DND-41 (cell line): ENCODE results near the gene RASGRP3.

ENCODE experiments used
- ATAC-seq: fragments of 200-7000 bp; cut with Tn5 transposase; 3 replicates; pipeline ENCODE4 v1.9.1; 2021; ENCODE audit warnings: low read depth; ENCODE audit not compliant: insufficient read depth
- DNase-seq: peaks from one replicate; pipeline ENCODE4 v3.0.0-alpha.2; 2020
- H2AFZ ChIP-seq: 2 replicates; pipeline ENCODE4 v1.6.0; 2012; ENCODE audit warnings: low read depth, low read length
- H3K27ac ChIP-seq: 2 replicates; pipeline ENCODE4 v1.5.1; 2012; ENCODE audit warnings: low read length, inconsistent platforms
- H3K27me3 ChIP-seq: fragments of 200-600 bp; sonication (generic); 2 replicates; pipeline ENCODE4 v1.6.0; 2012; ENCODE audit warnings: low read length, mild to moderate bottlenecking, inconsistent platforms; ENCODE audit not compliant: insufficient read depth, poor library complexity
- H3K36me3 ChIP-seq: 2 replicates; pipeline ENCODE4 v1.5.1; 2012; ENCODE audit warnings: low read length, inconsistent platforms; ENCODE audit not compliant: insufficient read depth
- H3K4me1 ChIP-seq: 2 replicates; pipeline ENCODE4 v1.5.1; 2012; ENCODE audit warnings: mild to moderate bottlenecking, low read length; ENCODE audit not compliant: insufficient read depth
- H3K4me2 ChIP-seq: 2 replicates; pipeline ENCODE4 v1.6.0; 2012; ENCODE audit warnings: mild to moderate bottlenecking, moderate library complexity, low read length, inconsistent platforms; ENCODE audit not compliant: insufficient read depth
- H3K4me3 ChIP-seq, 2 experiments: fragments of 200-600 bp in 1 of 2; shearing (Covaris generic) in 1 of 2; 2 replicates each; pipeline ENCODE4 v1.5.1; 2012 to 2016; ENCODE audit warnings: inconsistent platforms in 2 of 2, low read length in 2 of 2, mild to moderate bottlenecking in 2 of 2, low read depth in 1 of 2, moderate library complexity in 1 of 2
- H3K79me2 ChIP-seq: 2 replicates; pipeline ENCODE4 v1.6.0; 2012; ENCODE audit warnings: low read length, inconsistent platforms; ENCODE audit not compliant: insufficient read depth
- H3K9ac ChIP-seq: 2 replicates; pipeline ENCODE4 v1.6.0; 2012; ENCODE audit warnings: low read depth, mild to moderate bottlenecking, inconsistent platforms, low read length, moderate library complexity
- H3K9me3 ChIP-seq: 2 replicates; pipeline ENCODE4 v1.5.1; 2012; ENCODE audit warnings: low read length, moderate library complexity, mild to moderate bottlenecking, inconsistent platforms; ENCODE audit not compliant: insufficient read depth, severe bottlenecking
- H4K20me1 ChIP-seq: 2 replicates; pipeline ENCODE4 v1.6.0; 2012; ENCODE audit warnings: low read length; ENCODE audit not compliant: insufficient read depth
- EZH2 ChIP-seq: IDR thresholded peaks from 3 replicates; pipeline ENCODE4 v1.6.1; 2012; ENCODE audit warnings: borderline replicate concordance, low read depth, mild to moderate bottlenecking, moderate library complexity, low read length, inconsistent platforms; ENCODE audit not compliant: severe bottlenecking
- TF ChIP-seq, protein P1 (sequence below): IDR thresholded peaks from 2 replicates; pipeline ENCODE4 v1.5.1; 2012; ENCODE audit warnings: borderline replicate concordance, low read length, moderate library complexity, mild to moderate bottlenecking; ENCODE audit not compliant: poor library complexity, severe bottlenecking; ENCODE audit errors: extremely low read depth

The RASGRP3 gene

DNA sequence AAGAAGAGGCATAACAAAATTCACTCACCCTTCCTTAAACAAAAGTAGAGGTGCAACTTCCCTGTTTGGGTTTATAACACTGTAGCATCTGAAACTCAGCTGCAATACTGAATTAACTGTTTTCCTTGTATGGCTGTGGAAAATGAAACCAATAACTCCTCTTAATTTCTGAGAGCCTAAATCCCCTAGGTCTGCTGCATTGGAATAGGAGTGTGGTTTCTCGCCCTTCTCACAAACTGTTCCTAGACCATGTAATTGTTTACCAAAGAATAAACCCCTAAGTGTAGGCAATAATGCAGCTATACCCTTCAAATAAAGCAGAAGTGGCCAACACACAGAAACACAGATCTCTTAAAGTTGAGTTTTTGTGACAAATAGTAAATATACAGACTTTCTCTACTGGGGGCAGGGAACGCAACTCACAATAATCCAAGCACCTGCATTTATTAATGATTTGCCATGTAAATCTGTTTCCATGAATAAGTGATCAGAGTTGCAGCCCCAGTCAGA is 52.0 kb downstream of the RASGRP3 start:
- ATAC-seq: no peak
- Histone ChIP-seq H3K4me3 (no peak overlapping the region), H3K27me3 (no peaks in the 10 kb centered on the region), H3K79me2 (no peaks in the 10 kb centered on the region), H3K36me3 (no peaks in the 10 kb centered on the region), H3K27ac (no peak overlapping the region), H2AFZ (no peak overlapping the region), H3K4me1 (no peaks in the 10 kb centered on the region), H3K9ac (no peak overlapping the region), H3K9me3 (no peaks in the 10 kb centered on the region), H4K20me1 (no peaks in the 10 kb centered on the region), H3K4me2 (no peak overlapping the region)
- TF ChIP-seq EZH2: no peak
- TF ChIP-seq, protein P1, sequence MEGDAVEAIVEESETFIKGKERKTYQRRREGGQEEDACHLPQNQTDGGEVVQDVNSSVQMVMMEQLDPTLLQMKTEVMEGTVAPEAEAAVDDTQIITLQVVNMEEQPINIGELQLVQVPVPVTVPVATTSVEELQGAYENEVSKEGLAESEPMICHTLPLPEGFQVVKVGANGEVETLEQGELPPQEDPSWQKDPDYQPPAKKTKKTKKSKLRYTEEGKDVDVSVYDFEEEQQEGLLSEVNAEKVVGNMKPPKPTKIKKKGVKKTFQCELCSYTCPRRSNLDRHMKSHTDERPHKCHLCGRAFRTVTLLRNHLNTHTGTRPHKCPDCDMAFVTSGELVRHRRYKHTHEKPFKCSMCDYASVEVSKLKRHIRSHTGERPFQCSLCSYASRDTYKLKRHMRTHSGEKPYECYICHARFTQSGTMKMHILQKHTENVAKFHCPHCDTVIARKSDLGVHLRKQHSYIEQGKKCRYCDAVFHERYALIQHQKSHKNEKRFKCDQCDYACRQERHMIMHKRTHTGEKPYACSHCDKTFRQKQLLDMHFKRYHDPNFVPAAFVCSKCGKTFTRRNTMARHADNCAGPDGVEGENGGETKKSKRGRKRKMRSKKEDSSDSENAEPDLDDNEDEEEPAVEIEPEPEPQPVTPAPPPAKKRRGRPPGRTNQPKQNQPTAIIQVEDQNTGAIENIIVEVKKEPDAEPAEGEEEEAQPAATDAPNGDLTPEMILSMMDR: no peak
- no peak for DNase-seq

DNA sequence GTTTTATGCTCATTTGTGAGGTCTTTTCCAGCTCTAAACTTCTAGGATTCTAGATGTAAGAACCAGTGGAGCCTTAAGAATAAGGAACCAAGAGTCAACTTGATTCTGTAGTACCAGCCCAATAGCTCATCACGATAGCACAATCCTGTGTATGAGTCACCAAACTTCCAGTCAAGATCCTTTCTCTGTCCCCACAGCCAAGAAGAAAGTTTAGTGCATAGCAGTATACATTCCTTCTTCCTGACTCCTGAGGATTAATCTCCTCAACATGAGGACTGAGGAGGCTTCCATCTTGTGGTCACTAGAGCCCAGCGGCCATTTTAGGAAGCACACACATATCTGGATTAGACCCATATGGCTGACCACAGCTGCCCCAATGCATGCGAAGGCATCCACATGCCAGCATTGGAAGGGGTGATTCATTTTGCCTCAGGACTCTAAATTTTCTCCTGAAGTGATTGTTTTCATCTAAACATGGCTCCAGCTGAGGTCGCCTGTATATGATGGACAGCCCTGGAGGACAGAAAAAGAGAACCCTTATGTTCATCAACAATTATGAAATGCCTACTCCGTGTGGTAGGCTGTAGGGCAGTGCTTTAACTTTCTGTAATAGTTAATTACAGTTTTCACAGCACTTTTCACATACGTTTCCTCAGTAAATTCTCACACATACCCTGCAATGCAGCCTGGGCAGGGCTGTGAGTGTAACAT is 53.5 kb downstream of the RASGRP3 start:
- Histone ChIP-seq H2AFZ (no peak overlapping the region), H3K4me2 (no peak overlapping the region), H3K9ac (no peak overlapping the region), H3K4me3 (no peak overlapping the region), H4K20me1 (no peaks in the 10 kb centered on the region), H3K4me1 (no peaks in the 10 kb centered on the region), H3K9me3 (no peaks in the 10 kb centered on the region), H3K27ac (no peak overlapping the region), H3K36me3 (no peaks in the 10 kb centered on the region), H3K79me2 (no peaks in the 10 kb centered on the region), H3K27me3 (no peaks in the 10 kb centered on the region)
- ATAC-seq (no peak), DNase-seq (no peak)
- TF ChIP-seq EZH2: no peak
- TF ChIP-seq, protein P1: no peak

DNA sequence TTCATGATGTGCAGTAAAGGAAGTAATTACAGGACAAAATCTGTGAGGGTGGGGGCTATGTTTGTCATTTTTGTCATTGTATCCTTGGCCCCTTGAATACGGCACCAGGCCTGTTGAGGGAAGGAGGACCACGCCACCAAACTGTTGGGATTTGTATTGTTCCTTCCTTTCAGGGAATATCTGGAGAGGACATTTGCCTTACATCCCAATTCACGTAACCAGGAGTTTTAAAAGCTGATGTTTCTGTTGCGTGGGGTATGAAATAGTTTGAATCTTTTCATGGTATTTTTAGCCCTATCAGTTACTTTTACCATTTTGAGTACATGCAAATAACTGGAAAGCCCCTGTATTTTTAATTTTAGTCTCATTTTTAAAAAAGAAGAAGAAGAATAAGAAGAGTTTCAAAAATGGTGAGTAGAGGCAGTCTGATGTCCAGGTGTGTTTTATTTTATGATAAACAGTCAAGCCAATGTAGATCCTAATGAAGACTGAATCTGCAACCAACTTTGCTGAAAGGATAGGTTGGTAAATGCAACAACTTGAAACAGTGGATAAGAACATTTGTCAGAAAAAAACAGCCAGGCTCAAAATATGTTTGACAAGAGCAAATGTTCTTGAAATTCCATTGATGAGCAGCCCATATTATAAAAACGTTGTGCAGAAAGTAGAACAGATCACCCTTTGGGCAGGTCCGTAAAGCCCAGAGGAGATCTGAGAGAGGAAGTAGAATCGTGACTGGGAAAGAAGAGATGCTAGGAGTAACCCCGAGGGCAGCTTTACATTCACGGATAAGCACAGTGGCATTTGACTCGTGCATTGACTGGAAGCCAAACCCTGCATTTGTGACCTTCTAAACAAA is 54.5 kb downstream of the RASGRP3 start:
- ATAC-seq: no peak

More for the DNA sequence above, 54.5 kb downstream of the RASGRP3 start:
- Histone ChIP-seq H3K27me3 (no peaks in the 10 kb centered on the region), H3K9ac (no peak overlapping the region), H3K36me3 (no peaks in the 10 kb centered on the region), H3K79me2 (no peaks in the 10 kb centered on the region), H2AFZ (no peak overlapping the region), H3K9me3 (no peaks in the 10 kb centered on the region), H3K27ac (no peak overlapping the region), H3K4me1 (no peaks in the 10 kb centered on the region), H3K4me3 (no peak overlapping the region), H4K20me1 (no peaks in the 10 kb centered on the region), H3K4me2 (no peak overlapping the region)
- no peak for DNase-seq
- TF ChIP-seq EZH2: no peak
- TF ChIP-seq, protein P1: no peak
